NT2/D1 (cell line): Measurements from ENCODE around the gene LYRM4.

Source experiments
- DNase-seq: peaks from one replicate; pipeline ENCODE4 v3.0.0-alpha.2; 2011; ENCODE audit warnings: low read depth, low spot score
- H3K27me3 ChIP-seq: 2 replicates; pipeline ENCODE4 v1.6.0; 2011; ENCODE audit warnings: mild to moderate bottlenecking; ENCODE audit not compliant: insufficient read length, insufficient read depth
- H3K36me3 ChIP-seq: 2 replicates; pipeline ENCODE4 v1.6.1; 2011; ENCODE audit warnings: mild to moderate bottlenecking, low read length, mixed read lengths; ENCODE audit not compliant: insufficient read depth, insufficient read length
- H3K4me1 ChIP-seq: 2 replicates; pipeline ENCODE4 v1.5.1; 2011; ENCODE audit not compliant: insufficient read depth, insufficient read length
- H3K4me3 ChIP-seq: 2 replicates; pipeline ENCODE4 v1.5.1; 2011; ENCODE audit warnings: low read depth; ENCODE audit not compliant: insufficient read length
- H3K9ac ChIP-seq: 2 replicates; pipeline ENCODE4 v1.6.0; 2011; ENCODE audit warnings: low read depth; ENCODE audit not compliant: insufficient read length
- H3K9me3 ChIP-seq: 2 replicates; pipeline ENCODE4 v1.5.1; 2011; ENCODE audit warnings: mild to moderate bottlenecking, low read length; ENCODE audit not compliant: insufficient read depth
- SUZ12 ChIP-seq: IDR thresholded peaks from 2 replicates; pipeline ENCODE4 v1.6.1; 2011; ENCODE audit not compliant: insufficient read length, insufficient read depth; ENCODE audit errors: extremely low read depth
- YY1 ChIP-seq: IDR thresholded peaks from 2 replicates; pipeline ENCODE4 v1.6.1; 2011; ENCODE audit not compliant: insufficient read length, insufficient read depth
- ZNF274 ChIP-seq: IDR thresholded peaks from 2 replicates; pipeline ENCODE4 v1.6.1; 2011; ENCODE audit warnings: mild to moderate bottlenecking, low read depth, low read length

The LYRM4 gene

GRCh38 chr6:5250911-5251310, 9.8 kb downstream of the LYRM4 start:
- peaks cover 41% of the 10 kb centered on the region for H3K36me3 ChIP-seq
- H3K4me3 ChIP-seq: no peak overlapping the region
- H3K9me3 ChIP-seq: peaks cover 4% of the 10 kb centered on the region; the same call in 1 of the 2 replicates
- TF ChIP-seq SUZ12 (no peak), YY1 (no peak), ZNF274 (no peak)
- no peak overlapping the region for H3K9ac ChIP-seq
- H3K27me3 ChIP-seq: no peaks in the 10 kb centered on the region
- DNase-seq: no peak
- H3K4me1 ChIP-seq: no peaks in the 10 kb centered on the region

- Histone ChIP-seq H3K4me1 (no peaks in the 10 kb centered on the region), H3K36me3 (peaks cover 41% of the 10 kb centered on the region), H3K9me3 (peaks cover 4% of the 10 kb centered on the region; the same call in 1 of the 2 replicates), H3K4me3 (no peak overlapping the region), H3K27me3 (no peaks in the 10 kb centered on the region), H3K9ac (no peak overlapping the region)
- TF ChIP-seq YY1 (no peak), SUZ12 (no peak)
- DNase-seq: no peak
These were observed 10.3 kb downstream of the LYRM4 start for GRCh38 chr6:5250451-5250850.

GRCh38 chr6:5249451-5250122, 11.2 kb downstream of the LYRM4 start:
- H3K4me1 ChIP-seq: no peaks in the 10 kb centered on the region
- no peak for DNase-seq
- TF ChIP-seq YY1 (no peak), ZNF274 (no peak), SUZ12 (no peak)
- no peak overlapping the region for H3K9ac ChIP-seq
- no peaks in the 10 kb centered on the region for H3K27me3 ChIP-seq
- no peak overlapping the region for H3K4me3 ChIP-seq
- H3K9me3 ChIP-seq: peaks cover 4% of the 10 kb centered on the region; the same call in 1 of the 2 replicates
- H3K36me3 ChIP-seq: peaks cover 40% of the 10 kb centered on the region

GRCh38 chr6:5248302-5249098, 12.2 kb downstream of the LYRM4 start:
- H3K36me3 ChIP-seq: peaks cover 33% of the 10 kb centered on the region
- TF ChIP-seq YY1 (no peak), ZNF274 (no peak)
- H3K4me3 ChIP-seq: no peak overlapping the region
- H3K4me1 ChIP-seq: no peaks in the 10 kb centered on the region
- no peak for DNase-seq
- H3K27me3 ChIP-seq: no peaks in the 10 kb centered on the region
- peaks cover 4% of the 10 kb centered on the region; the same call in 1 of the 2 replicates for H3K9me3 ChIP-seq
- H3K9ac ChIP-seq: no peak overlapping the region

GRCh38 chr6:5247201-5247600, 13.5 kb downstream of the LYRM4 start:
- TF ChIP-seq ZNF274 (no peak), SUZ12 (no peak), YY1 (no peak)
- no peaks in the 10 kb centered on the region for H3K27me3 ChIP-seq
- no peak for DNase-seq
- peaks cover 31% of the 10 kb centered on the region for H3K36me3 ChIP-seq
- no peaks in the 10 kb centered on the region for H3K4me1 ChIP-seq
- no peak overlapping the region for H3K9ac ChIP-seq
- no peak overlapping the region for H3K4me3 ChIP-seq
- peaks cover 4% of the 10 kb centered on the region; the same call in 1 of the 2 replicates for H3K9me3 ChIP-seq

GRCh38 chr6:5246141-5247097, 14.3 kb downstream of the LYRM4 start:
- no peaks in the 10 kb centered on the region for H3K27me3 ChIP-seq
- H3K4me1 ChIP-seq: no peaks in the 10 kb centered on the region
- no peak overlapping the region for H3K4me3 ChIP-seq
- H3K9me3 ChIP-seq: peaks cover 1% of the 10 kb centered on the region; the same call in 1 of the 2 replicates
- peaks cover 23% of the 10 kb centered on the region for H3K36me3 ChIP-seq
- TF ChIP-seq SUZ12 (no peak), ZNF274 (no peak), YY1 (no peak)
- no peak for DNase-seq
- H3K9ac ChIP-seq: no peak overlapping the region

- H3K4me1 ChIP-seq: no peaks in the 10 kb centered on the region
- H3K9ac ChIP-seq: no peak overlapping the region
- no peaks in the 10 kb centered on the region for H3K9me3 ChIP-seq
- TF ChIP-seq SUZ12 (no peak), ZNF274 (no peak), YY1 (no peak)
- peaks cover 21% of the 10 kb centered on the region for H3K36me3 ChIP-seq
- no peaks in the 10 kb centered on the region for H3K27me3 ChIP-seq
- DNase-seq: no peak
- H3K4me3 ChIP-seq: no peak overlapping the region
These were observed 17.7 kb downstream of the LYRM4 start for GRCh38 chr6:5243069-5243468.
